ENCODE data around the gene IRAK3. TPM values are rescaled to one million over a fixed set of nuclear protein-coding genes. Genes with fewer than 3 reads are reported as not detected.
"Not testable (repeated sequence)": the region's sequence is repeated elsewhere in the genome, so short reads cannot be mapped to it uniquely, and the experiment has no call there.

IRAK3 gene
- total RNA-seq, 2 experiments from 2014 or later, result 0.59 to 0.74 TPM

- DNase-seq, result no peak
- ChIA-PET CTCF (no interaction called here), POLR2A (no interaction called here)
Observed at GRCh38 chr12:66228462-66228861, 39.4 kb downstream of the IRAK3 start.

GRCh38 chr12:66232263-66232662, 43.2 kb downstream of the IRAK3 start:
- peaks cover 9% of the 10 kb centered on the region for H3K4me1 Mint-ChIP-seq (ENCODE audit: low read depth)
- Histone ChIP-seq H3K4me3 (ENCODE audit: low read length) (no peak overlapping the region), H3K27ac (ENCODE audit: low read depth in 1 of 2, low read length in 2 of 2) (no peak overlapping the region), H3K36me3 (ENCODE audit: insufficient read depth, low read length) (no peaks in the 10 kb centered on the region), H3K9me3 (ENCODE audit: control insufficient read depth in 1 of 2, insufficient read depth in 1 of 2, low read length in 2 of 2) (no peaks in the 10 kb centered on the region), H3K4me1 (ENCODE audit: insufficient read depth, low read length) (peaks cover 6% of the 10 kb centered on the region), H3K27me3 (ENCODE audit: control insufficient read depth in 1 of 2, insufficient read depth in 2 of 2, low read length in 2 of 2) (peaks cover 11 to 21% of the 10 kb centered on the region in 2 experiments)
- H3K27me3 Mint-ChIP-seq, result peaks cover 22% of the 10 kb centered on the region
- ChIA-PET POLR2A (no interaction called here), CTCF (no interaction called here)
- no peaks in the 10 kb centered on the region for H3K9me3 Mint-ChIP-seq
- intact Hi-C loops (cut with DNase I, micrococcal nuclease), result no loop called here
- ATAC-seq (ENCODE audit: poor library complexity), result no peak
- DNase-seq, result no peak
- H3K4me3 Mint-ChIP-seq, result no peak overlapping the region
- TF ChIP-seq CTCF (IDR thresholded peaks at IDR 0.05), result no peak
- no peak overlapping the region for H3K27ac Mint-ChIP-seq
- no peaks in the 10 kb centered on the region for H3K36me3 Mint-ChIP-seq (ENCODE audit: low read depth)

More at GRCh38 chr12:66228462-66228861, 39.4 kb downstream of the IRAK3 start:
- Mint-ChIP-seq H3K27ac (no peak overlapping the region), H3K27me3 (no peaks in the 10 kb centered on the region), H3K4me1 (ENCODE audit: low read depth) (no peaks in the 10 kb centered on the region), H3K36me3 (ENCODE audit: low read depth) (no peaks in the 10 kb centered on the region), H3K9me3 (no peaks in the 10 kb centered on the region), H3K4me3 (no peak overlapping the region)
- ATAC-seq (ENCODE audit: poor library complexity), result no peak
- H3K4me3 ChIP-seq (ENCODE audit: low read length), result no peak overlapping the region
- no peak overlapping the region for H3K27ac ChIP-seq (ENCODE audit: low read depth in 1 of 2, low read length in 2 of 2)
- H3K4me1 ChIP-seq (ENCODE audit: insufficient read depth, low read length), result no peaks in the 10 kb centered on the region
- no peaks in the 10 kb centered on the region for H3K27me3 ChIP-seq (ENCODE audit: control insufficient read depth in 1 of 2, insufficient read depth in 2 of 2, low read length in 2 of 2)
- intact Hi-C loops (cut with DNase I, micrococcal nuclease), result no loop called here
- no peaks in the 10 kb centered on the region for H3K36me3 ChIP-seq (ENCODE audit: insufficient read depth, low read length)
- TF ChIP-seq CTCF (IDR thresholded peaks at IDR 0.05), result no peak
- H3K9me3 ChIP-seq (ENCODE audit: control insufficient read depth in 1 of 2, insufficient read depth in 1 of 2, low read length in 2 of 2), result no peaks in the 10 kb centered on the region

GRCh38 chr12:66234037-66234693, 45.2 kb downstream of the IRAK3 start:
- H3K27ac Mint-ChIP-seq; H3K9me3 Mint-ChIP-seq; H3K4me3 ChIP-seq (ENCODE audit: low read length); H3K4me1 ChIP-seq (ENCODE audit: insufficient read depth, low read length); H3K9me3 ChIP-seq (ENCODE audit: control insufficient read depth in 1 of 2, insufficient read depth in 1 of 2, low read length in 2 of 2); CTCF ChIA-PET; intact Hi-C loops (cut with DNase I, micrococcal nuclease); H3K4me1 Mint-ChIP-seq (ENCODE audit: low read depth); H3K27ac ChIP-seq (ENCODE audit: low read depth in 1 of 2, low read length in 2 of 2); H3K36me3 ChIP-seq (ENCODE audit: insufficient read depth, low read length); H3K36me3 Mint-ChIP-seq (ENCODE audit: low read depth): not testable (repeated sequence)
- Mint-ChIP-seq H3K27me3 (peaks cover 35% of the 10 kb centered on the region), H3K4me3 (peak overlapping the region; percentile 85)
- H3K27me3 ChIP-seq (ENCODE audit: control insufficient read depth in 1 of 2, insufficient read depth in 2 of 2, low read length in 2 of 2), result peaks cover 14 to 28% of the 10 kb centered on the region in 2 experiments
- ATAC-seq (ENCODE audit: poor library complexity) (peak; percentile 83), DNase-seq (peak in 12 of 14 experiments; percentile 6 to 70 (median 22))
- POLR2A ChIA-PET, result interaction anchor here (2.1 kb wide), 1 partner anchor 65 kb away, joined by 10 read pairs; the partner anchor contains the start of gene TMBIM4

- peak overlapping the region; percentile 23 for H3K4me3 ChIP-seq (ENCODE audit: low read length)
Observed at GRCh38 chr12:66234773-66235625, 46.0 kb downstream of the IRAK3 start.

More at GRCh38 chr12:66234773-66235625, 46.0 kb downstream of the IRAK3 start:
- ChIA-PET POLR2A (interaction anchor here (2.1 kb wide), 1 partner anchor 65 kb away, joined by 10 read pairs; the partner anchor contains the start of gene TMBIM4), CTCF (interaction anchor here (2.1 kb wide), 1 partner anchor 35 kb away, joined by 6 read pairs; no protein-coding TSS in a partner anchor)
- H3K4me1 Mint-ChIP-seq (ENCODE audit: low read depth); H3K9me3 ChIP-seq (ENCODE audit: control insufficient read depth in 1 of 2, insufficient read depth in 1 of 2, low read length in 2 of 2); H3K36me3 ChIP-seq (ENCODE audit: insufficient read depth, low read length); H3K9me3 Mint-ChIP-seq; H3K4me1 ChIP-seq (ENCODE audit: insufficient read depth, low read length); H3K36me3 Mint-ChIP-seq (ENCODE audit: low read depth); H3K27ac Mint-ChIP-seq; H3K27ac ChIP-seq (ENCODE audit: low read depth in 1 of 2, low read length in 2 of 2); intact Hi-C loops (cut with DNase I, micrococcal nuclease): not testable (repeated sequence)
- Mint-ChIP-seq H3K4me3 (peak overlapping the region; percentile 85), H3K27me3 (peaks cover 40% of the 10 kb centered on the region)
- DNase-seq (peak in 12 of 14 experiments; percentile 10 to 72 (median 26)), ATAC-seq (ENCODE audit: poor library complexity) (peak; percentile 63)
- peaks cover 20 to 28% of the 10 kb centered on the region in 2 experiments for H3K27me3 ChIP-seq (ENCODE audit: control insufficient read depth in 1 of 2, insufficient read depth in 2 of 2, low read length in 2 of 2)
